BE2C (cell line): ENCODE data around the gene NFATC2.

Experiments
- DNase-seq: peaks from one replicate; pipeline ENCODE4 v3.0.0-alpha.2; 2020
- H3K27me3 ChIP-seq: fragments of 250-450 bp; sonication (Bioruptor Pico); 2 replicates; pipeline ENCODE4 v1.5.1; 2020; ENCODE audit warnings: mild to moderate bottlenecking
- H3K36me3 ChIP-seq: fragments of 250-450 bp; sonication (Bioruptor Pico); 2 replicates; pipeline ENCODE4 v1.5.1; 2020; ENCODE audit warnings: mild to moderate bottlenecking
- H3K4me1 ChIP-seq: fragments of 250-450 bp; sonication (Bioruptor Pico); 2 replicates; pipeline ENCODE4 v1.5.1; 2020
- H3K4me3 ChIP-seq: 2 replicates; pipeline ENCODE4 v1.5.1; 2011; ENCODE audit warnings: low read depth, low read length
- H3K9me3 ChIP-seq: fragments of 250-450 bp; sonication (Bioruptor Pico); 2 replicates; pipeline ENCODE4 v1.5.1; 2020
- TF ChIP-seq, protein P1 (sequence below): IDR thresholded peaks from 2 replicates; pipeline ENCODE4 v1.5.1; 2012; ENCODE audit warnings: mild to moderate bottlenecking, low read depth, low read length

The NFATC2 gene

DNA sequence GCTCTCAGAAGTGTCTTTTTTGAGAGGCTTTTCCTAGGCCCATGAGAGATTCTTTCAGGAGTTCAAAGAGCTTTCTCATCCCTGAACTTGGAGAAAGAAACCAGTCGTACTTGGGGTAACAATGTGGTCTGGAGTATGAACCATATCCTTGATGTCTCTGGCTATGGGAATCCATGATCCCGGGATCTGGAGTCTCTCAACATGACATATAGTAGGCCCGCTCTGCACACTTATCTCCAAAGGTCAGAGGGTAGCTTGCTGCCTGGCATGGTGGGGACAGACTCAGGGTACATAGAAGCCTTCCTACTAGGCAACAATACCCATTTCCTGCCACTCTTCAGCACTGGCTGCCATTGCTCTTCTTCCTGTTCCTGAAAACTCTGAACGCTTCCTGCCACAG lies 42.2 kb upstream of the NFATC2 start:
- Histone ChIP-seq H3K36me3 (no peaks in the 10 kb centered on the region), H3K27me3 (no peaks in the 10 kb centered on the region), H3K4me1 (no peaks in the 10 kb centered on the region)

DNA sequence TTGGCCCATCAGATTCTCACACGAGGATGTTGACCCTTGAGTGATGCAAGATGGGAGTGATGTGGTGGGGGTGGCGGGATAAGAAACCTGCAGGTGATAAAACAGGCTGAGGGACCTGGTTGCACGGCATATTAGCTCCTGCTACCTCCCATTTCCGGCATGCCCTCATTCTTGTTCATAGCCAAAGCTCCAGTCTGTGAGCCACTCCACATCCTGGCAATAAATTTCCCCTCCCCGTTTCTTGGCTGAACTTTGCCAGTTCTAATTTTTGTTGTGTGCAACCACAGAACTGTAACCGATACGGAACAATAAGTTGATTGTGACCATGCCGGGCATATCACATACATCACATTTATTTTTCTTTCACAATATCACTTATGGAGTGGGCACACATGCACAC lies 41.6 kb upstream of the NFATC2 start:
- Histone ChIP-seq H3K4me3 (no peak overlapping the region), H3K36me3 (no peaks in the 10 kb centered on the region), H3K27me3 (no peaks in the 10 kb centered on the region), H3K9me3 (no peaks in the 10 kb centered on the region; the same call in 1 of the 2 replicates), H3K4me1 (no peaks in the 10 kb centered on the region)
- TF ChIP-seq, protein P1, sequence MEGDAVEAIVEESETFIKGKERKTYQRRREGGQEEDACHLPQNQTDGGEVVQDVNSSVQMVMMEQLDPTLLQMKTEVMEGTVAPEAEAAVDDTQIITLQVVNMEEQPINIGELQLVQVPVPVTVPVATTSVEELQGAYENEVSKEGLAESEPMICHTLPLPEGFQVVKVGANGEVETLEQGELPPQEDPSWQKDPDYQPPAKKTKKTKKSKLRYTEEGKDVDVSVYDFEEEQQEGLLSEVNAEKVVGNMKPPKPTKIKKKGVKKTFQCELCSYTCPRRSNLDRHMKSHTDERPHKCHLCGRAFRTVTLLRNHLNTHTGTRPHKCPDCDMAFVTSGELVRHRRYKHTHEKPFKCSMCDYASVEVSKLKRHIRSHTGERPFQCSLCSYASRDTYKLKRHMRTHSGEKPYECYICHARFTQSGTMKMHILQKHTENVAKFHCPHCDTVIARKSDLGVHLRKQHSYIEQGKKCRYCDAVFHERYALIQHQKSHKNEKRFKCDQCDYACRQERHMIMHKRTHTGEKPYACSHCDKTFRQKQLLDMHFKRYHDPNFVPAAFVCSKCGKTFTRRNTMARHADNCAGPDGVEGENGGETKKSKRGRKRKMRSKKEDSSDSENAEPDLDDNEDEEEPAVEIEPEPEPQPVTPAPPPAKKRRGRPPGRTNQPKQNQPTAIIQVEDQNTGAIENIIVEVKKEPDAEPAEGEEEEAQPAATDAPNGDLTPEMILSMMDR = no peak
- no peak for DNase-seq

More for the DNA sequence above, 42.2 kb upstream of the NFATC2 start:
- Histone ChIP-seq H3K4me3 (no peak overlapping the region), H3K9me3 (no peaks in the 10 kb centered on the region; the same call in 1 of the 2 replicates)
- DNase-seq = no peak
- TF ChIP-seq, protein P1 = no peak

DNA sequence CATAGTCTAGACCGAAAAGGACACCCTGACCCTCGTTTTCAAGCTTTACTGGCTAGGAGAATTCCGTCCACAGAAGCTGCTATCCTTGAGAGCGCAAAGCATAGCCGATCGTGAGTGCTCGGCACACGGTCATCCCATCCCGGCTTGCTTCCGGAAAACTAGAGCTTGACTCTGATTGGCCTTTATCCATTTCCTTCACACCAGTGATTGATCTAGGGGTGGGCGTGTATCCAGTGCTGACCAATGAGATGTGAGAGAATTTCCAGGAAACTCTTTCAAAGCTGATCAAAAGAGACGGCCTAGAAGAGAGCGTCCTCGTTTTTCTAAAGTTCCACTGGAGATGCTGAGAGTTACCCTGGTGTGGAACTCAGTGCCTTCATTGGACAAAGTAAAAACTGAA lies 41.0 kb upstream of the NFATC2 start:
- Histone ChIP-seq H3K4me3 (no peak overlapping the region), H3K27me3 (no peaks in the 10 kb centered on the region), H3K36me3 (no peaks in the 10 kb centered on the region), H3K9me3 (no peaks in the 10 kb centered on the region; the same call in 1 of the 2 replicates), H3K4me1 (no peaks in the 10 kb centered on the region)
- TF ChIP-seq, protein P1 = no peak
- no peak for DNase-seq

DNA sequence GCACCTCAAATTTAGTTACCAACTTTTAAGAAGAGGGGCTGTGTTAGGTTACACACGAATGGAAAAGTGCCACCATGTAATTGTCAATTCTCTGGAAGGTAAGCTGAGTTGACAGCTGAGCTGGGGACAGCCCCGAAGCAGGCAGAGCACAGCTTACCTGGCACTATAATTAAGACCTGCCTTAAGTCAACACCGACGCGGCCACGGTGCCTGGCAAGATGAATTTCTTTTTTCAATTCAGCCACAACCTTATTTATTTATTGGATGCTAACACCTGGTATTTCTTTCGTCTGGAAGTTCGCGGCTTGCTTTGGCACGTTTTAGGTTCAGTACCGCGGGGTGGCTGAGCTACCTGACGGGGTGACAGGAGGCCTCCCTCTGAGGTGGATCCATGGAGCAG lies 40.6 kb upstream of the NFATC2 start:
- Histone ChIP-seq H3K4me3 (no peak overlapping the region), H3K9me3 (no peaks in the 10 kb centered on the region; the same call in 1 of the 2 replicates), H3K4me1 (no peaks in the 10 kb centered on the region), H3K36me3 (no peaks in the 10 kb centered on the region), H3K27me3 (no peaks in the 10 kb centered on the region)
- TF ChIP-seq, protein P1 = no peak
- DNase-seq = no peak

DNA sequence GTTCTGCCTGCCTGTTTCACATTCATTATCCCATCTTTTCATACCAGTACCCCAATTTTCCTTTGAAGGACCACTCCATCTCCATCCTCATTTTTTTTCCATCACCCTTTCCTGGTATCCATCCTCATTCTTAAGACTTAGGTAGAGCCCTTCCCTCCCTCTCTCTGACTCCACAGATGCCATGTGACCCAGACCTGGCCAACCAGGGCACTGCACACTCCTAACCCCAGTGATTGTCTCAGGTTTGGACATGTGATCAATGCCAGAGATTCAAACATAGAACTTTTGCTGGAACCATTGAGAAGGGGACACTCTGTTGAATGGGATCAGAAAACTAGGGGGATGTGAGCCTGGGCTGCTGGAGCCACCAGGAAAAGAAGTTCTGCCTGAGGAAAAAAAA lies 39.1 kb upstream of the NFATC2 start:
- H3K4me1 ChIP-seq = no peaks in the 10 kb centered on the region
- no peak overlapping the region for H3K4me3 ChIP-seq
- TF ChIP-seq, protein P1 = no peak
- no peaks in the 10 kb centered on the region; the same call in 1 of the 2 replicates for H3K9me3 ChIP-seq
- H3K27me3 ChIP-seq = no peaks in the 10 kb centered on the region
- no peak for DNase-seq
- H3K36me3 ChIP-seq = no peaks in the 10 kb centered on the region

DNA sequence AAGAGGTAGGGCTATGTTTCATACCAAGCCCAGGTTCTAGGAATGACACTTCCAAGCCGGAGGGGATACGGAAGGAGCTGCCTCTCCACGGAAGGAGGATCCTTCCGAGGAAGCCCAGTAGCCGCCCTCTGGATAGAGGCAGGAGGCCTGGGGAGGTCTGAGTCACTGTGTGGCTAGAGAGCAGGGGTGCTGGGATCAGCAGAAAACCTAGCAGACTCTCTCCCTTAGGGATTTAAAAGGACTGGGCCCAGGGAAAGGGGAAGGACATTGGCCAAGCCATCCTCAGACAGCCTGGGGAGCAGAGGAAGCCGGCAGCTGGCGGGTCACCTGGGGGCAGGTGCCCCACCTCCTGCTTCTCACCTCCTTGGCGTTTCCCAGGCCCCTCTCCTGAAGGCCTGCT lies 36.6 kb upstream of the NFATC2 start:
- Histone ChIP-seq H3K9me3 (no peaks in the 10 kb centered on the region; the same call in 1 of the 2 replicates), H3K27me3 (no peaks in the 10 kb centered on the region), H3K4me1 (no peaks in the 10 kb centered on the region), H3K4me3 (no peak overlapping the region), H3K36me3 (no peaks in the 10 kb centered on the region)
- TF ChIP-seq, protein P1 = no peak
- DNase-seq = no peak
